DND-41 (cell line): ENCODE data around the gene CAVIN3.

Source experiments
- ATAC-seq: fragments of 200-7000 bp; cut with Tn5 transposase; 3 replicates; pipeline ENCODE4 v1.9.1; 2021; ENCODE audit warnings: low read depth; ENCODE audit not compliant: insufficient read depth
- DNase-seq: peaks from one replicate; pipeline ENCODE4 v3.0.0-alpha.2; 2020
- H2AFZ ChIP-seq: 2 replicates; pipeline ENCODE4 v1.6.0; 2012; ENCODE audit warnings: low read depth, low read length
- H3K27ac ChIP-seq: 2 replicates; pipeline ENCODE4 v1.5.1; 2012; ENCODE audit warnings: low read length, inconsistent platforms
- H3K27me3 ChIP-seq: fragments of 200-600 bp; sonication (generic); 2 replicates; pipeline ENCODE4 v1.6.0; 2012; ENCODE audit warnings: low read length, mild to moderate bottlenecking, inconsistent platforms; ENCODE audit not compliant: insufficient read depth, poor library complexity
- H3K36me3 ChIP-seq: 2 replicates; pipeline ENCODE4 v1.5.1; 2012; ENCODE audit warnings: low read length, inconsistent platforms; ENCODE audit not compliant: insufficient read depth
- H3K4me1 ChIP-seq: 2 replicates; pipeline ENCODE4 v1.5.1; 2012; ENCODE audit warnings: mild to moderate bottlenecking, low read length; ENCODE audit not compliant: insufficient read depth
- H3K4me2 ChIP-seq: 2 replicates; pipeline ENCODE4 v1.6.0; 2012; ENCODE audit warnings: mild to moderate bottlenecking, moderate library complexity, low read length, inconsistent platforms; ENCODE audit not compliant: insufficient read depth
- H3K4me3 ChIP-seq, 2 experiments: fragments of 200-600 bp in 1 of 2; shearing (Covaris generic) in 1 of 2; 2 replicates each; pipeline ENCODE4 v1.5.1; 2012 to 2016; ENCODE audit warnings: inconsistent platforms in 2 of 2, low read length in 2 of 2, mild to moderate bottlenecking in 2 of 2, low read depth in 1 of 2, moderate library complexity in 1 of 2
- H3K79me2 ChIP-seq: 2 replicates; pipeline ENCODE4 v1.6.0; 2012; ENCODE audit warnings: low read length, inconsistent platforms; ENCODE audit not compliant: insufficient read depth
- H3K9ac ChIP-seq: 2 replicates; pipeline ENCODE4 v1.6.0; 2012; ENCODE audit warnings: low read depth, mild to moderate bottlenecking, inconsistent platforms, low read length, moderate library complexity
- H3K9me3 ChIP-seq: 2 replicates; pipeline ENCODE4 v1.5.1; 2012; ENCODE audit warnings: low read length, moderate library complexity, mild to moderate bottlenecking, inconsistent platforms; ENCODE audit not compliant: insufficient read depth, severe bottlenecking
- H4K20me1 ChIP-seq: 2 replicates; pipeline ENCODE4 v1.6.0; 2012; ENCODE audit warnings: low read length; ENCODE audit not compliant: insufficient read depth
- EZH2 ChIP-seq: IDR thresholded peaks from 3 replicates; pipeline ENCODE4 v1.6.1; 2012; ENCODE audit warnings: borderline replicate concordance, low read depth, mild to moderate bottlenecking, moderate library complexity, low read length, inconsistent platforms; ENCODE audit not compliant: severe bottlenecking
- TF ChIP-seq, protein P1 (sequence below): IDR thresholded peaks from 2 replicates; pipeline ENCODE4 v1.5.1; 2012; ENCODE audit warnings: borderline replicate concordance, low read length, moderate library complexity, mild to moderate bottlenecking; ENCODE audit not compliant: poor library complexity, severe bottlenecking; ENCODE audit errors: extremely low read depth

CAVIN3 gene

DNA sequence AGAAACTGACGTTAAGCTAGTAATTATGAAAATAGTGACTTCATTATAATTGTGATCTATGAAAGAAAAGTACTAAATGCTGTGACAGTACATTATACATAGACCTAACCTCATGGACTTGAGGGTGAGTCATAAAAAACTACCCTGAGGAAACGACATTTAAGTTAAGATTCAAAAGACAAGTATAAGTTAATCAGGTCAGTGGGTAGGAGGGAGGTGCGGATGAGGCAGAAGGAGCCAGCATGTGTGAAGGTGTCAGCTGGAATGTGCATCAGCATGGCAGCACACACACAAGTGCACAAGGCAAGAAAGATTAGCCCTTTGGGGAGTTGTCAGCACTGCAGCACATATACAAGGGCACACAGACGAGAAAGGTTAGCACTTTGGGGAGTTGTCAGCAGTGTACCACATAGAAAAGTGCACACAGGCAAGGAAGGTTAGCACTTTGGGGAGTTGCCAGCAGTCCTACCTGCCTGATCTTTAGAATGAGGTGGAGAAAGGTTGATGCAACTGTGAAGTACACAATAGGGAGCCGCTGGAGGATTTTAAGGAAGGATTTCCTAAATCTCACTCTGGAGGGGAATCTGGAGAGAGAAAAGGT is 31.6 kb upstream of the CAVIN3 start:
- 0 out of 2 replicates have a peak, but pooled peaks cover 3% of the 10 kb centered on the region for H3K4me1 ChIP-seq
- DNase-seq (no peak), ATAC-seq (no peak)
- no peaks in the 10 kb centered on the region for H3K9me3 ChIP-seq
- no peaks in the 10 kb centered on the region for H3K36me3 ChIP-seq
- no peak overlapping the region for H2AFZ ChIP-seq
- H3K9ac ChIP-seq, result no peak overlapping the region
- no peak for TF ChIP-seq EZH2
- TF ChIP-seq, protein P1, sequence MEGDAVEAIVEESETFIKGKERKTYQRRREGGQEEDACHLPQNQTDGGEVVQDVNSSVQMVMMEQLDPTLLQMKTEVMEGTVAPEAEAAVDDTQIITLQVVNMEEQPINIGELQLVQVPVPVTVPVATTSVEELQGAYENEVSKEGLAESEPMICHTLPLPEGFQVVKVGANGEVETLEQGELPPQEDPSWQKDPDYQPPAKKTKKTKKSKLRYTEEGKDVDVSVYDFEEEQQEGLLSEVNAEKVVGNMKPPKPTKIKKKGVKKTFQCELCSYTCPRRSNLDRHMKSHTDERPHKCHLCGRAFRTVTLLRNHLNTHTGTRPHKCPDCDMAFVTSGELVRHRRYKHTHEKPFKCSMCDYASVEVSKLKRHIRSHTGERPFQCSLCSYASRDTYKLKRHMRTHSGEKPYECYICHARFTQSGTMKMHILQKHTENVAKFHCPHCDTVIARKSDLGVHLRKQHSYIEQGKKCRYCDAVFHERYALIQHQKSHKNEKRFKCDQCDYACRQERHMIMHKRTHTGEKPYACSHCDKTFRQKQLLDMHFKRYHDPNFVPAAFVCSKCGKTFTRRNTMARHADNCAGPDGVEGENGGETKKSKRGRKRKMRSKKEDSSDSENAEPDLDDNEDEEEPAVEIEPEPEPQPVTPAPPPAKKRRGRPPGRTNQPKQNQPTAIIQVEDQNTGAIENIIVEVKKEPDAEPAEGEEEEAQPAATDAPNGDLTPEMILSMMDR, result no peak
- H3K4me3 ChIP-seq, result no peak overlapping the region
- H3K27me3 ChIP-seq, result peaks cover 10% of the 10 kb centered on the region
- H4K20me1 ChIP-seq, result no peaks in the 10 kb centered on the region
- no peak overlapping the region for H3K27ac ChIP-seq
- H3K79me2 ChIP-seq, result no peaks in the 10 kb centered on the region
- H3K4me2 ChIP-seq, result no peak overlapping the region

DNA sequence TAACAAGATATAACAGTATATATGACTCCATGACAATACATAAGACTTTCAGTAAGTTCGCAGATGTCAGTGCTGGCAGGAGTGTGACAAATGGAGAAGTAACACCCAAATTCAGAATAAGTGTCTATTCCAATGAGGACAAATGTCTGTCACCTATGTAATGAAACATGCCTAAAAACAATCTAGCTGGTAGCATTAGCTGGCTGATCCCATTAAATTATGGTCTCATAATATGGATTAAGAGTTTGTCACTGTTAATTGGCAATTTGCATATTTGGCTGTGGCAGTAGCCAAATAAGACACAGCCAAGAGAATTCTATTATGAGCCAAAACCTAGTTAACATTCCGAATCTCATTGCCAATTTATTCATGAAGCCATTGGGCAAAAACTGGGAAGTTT is 30.2 kb upstream of the CAVIN3 start:
- ATAC-seq, result no peak
- Histone ChIP-seq H3K4me3 (no peak overlapping the region), H2AFZ (no peak overlapping the region), H3K4me1 (0 out of 2 replicates have a peak, but pooled peaks cover 3% of the 10 kb centered on the region), H3K9me3 (no peaks in the 10 kb centered on the region), H3K79me2 (no peaks in the 10 kb centered on the region), H3K36me3 (no peaks in the 10 kb centered on the region), H3K4me2 (no peak overlapping the region), H3K27ac (no peak overlapping the region), H4K20me1 (no peaks in the 10 kb centered on the region), H3K27me3 (peaks cover 10% of the 10 kb centered on the region), H3K9ac (no peak overlapping the region)
- TF ChIP-seq, protein P1, result no peak
- no peak for TF ChIP-seq EZH2
- no peak for DNase-seq

DNA sequence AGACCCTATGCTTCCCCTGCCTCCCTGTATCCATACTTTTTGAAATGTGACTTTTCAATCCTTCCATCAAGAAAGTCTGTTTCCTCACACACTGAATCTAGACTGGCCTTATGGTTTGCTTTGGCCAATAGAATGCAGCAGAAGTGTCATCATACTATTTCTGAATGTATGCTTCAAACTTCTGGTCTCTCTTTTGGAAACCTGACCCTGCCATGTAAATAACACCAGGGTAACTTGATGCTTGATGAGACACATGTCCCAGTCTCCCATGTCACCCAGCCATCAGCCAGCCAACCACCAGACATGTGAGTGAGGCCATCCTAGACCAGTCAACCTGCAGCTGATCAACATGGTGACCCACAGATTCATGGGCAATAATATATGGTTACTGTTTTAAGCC is 29.7 kb upstream of the CAVIN3 start:
- H3K9ac ChIP-seq, result no peak overlapping the region
- no peak overlapping the region for H3K4me2 ChIP-seq
- H3K4me3 ChIP-seq, result no peak overlapping the region
- ATAC-seq, result no peak
- 0 out of 2 replicates have a peak, but pooled peaks cover 3% of the 10 kb centered on the region for H3K4me1 ChIP-seq
- no peaks in the 10 kb centered on the region for H3K79me2 ChIP-seq
- TF ChIP-seq, protein P1, result no peak
- no peak for TF ChIP-seq EZH2
- H3K36me3 ChIP-seq, result no peaks in the 10 kb centered on the region
- H4K20me1 ChIP-seq, result no peaks in the 10 kb centered on the region
- H2AFZ ChIP-seq, result no peak overlapping the region
- H3K27ac ChIP-seq, result no peak overlapping the region
- no peak for DNase-seq
- H3K27me3 ChIP-seq, result peaks cover 10% of the 10 kb centered on the region
- no peaks in the 10 kb centered on the region for H3K9me3 ChIP-seq
